ENCODE results near the gene SORCS2.

DNA sequence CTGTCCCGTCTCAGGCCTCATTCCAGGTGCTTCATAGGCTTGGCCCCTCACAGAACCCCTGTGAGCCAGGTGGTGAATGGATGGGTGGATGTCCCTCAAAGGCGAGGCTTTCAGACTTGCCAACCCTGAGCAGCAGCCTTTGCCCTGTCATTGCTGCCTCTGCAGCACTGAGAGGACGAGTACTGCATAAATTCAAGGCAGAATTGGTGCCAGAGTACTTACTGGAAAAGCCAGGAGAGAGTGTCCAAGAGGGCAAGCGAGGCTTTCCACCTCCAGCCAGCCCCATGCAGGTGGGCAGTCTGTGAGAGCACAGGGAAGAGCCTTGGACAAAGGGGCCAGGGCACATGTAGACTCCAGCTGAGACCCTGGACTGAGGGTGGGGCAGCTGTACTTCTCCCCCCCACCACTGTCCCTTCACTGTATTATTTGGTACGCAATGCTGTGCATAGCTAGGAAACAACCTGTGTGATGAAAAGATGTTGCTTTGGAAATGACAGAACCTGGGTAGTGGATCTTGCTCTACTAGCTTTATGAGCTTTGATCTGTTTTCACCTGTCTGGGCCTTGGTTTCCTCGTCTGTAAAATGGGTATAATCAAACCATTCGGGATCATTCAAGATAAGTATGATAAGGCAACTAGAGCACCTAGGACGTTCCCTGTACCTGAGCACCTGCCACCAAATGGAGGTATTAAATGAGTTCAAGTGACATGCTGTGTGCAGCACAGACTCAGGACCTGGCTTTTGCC lies 467.3 kb downstream of the SORCS2 start:
- TF ChIP-seq, protein P1, sequence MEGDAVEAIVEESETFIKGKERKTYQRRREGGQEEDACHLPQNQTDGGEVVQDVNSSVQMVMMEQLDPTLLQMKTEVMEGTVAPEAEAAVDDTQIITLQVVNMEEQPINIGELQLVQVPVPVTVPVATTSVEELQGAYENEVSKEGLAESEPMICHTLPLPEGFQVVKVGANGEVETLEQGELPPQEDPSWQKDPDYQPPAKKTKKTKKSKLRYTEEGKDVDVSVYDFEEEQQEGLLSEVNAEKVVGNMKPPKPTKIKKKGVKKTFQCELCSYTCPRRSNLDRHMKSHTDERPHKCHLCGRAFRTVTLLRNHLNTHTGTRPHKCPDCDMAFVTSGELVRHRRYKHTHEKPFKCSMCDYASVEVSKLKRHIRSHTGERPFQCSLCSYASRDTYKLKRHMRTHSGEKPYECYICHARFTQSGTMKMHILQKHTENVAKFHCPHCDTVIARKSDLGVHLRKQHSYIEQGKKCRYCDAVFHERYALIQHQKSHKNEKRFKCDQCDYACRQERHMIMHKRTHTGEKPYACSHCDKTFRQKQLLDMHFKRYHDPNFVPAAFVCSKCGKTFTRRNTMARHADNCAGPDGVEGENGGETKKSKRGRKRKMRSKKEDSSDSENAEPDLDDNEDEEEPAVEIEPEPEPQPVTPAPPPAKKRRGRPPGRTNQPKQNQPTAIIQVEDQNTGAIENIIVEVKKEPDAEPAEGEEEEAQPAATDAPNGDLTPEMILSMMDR (IDR thresholded peaks at IDR 0.05; ENCODE audit: borderline replicate concordance, extremely low read depth, low read length, poor library complexity, severe bottlenecking) = no peak
- no peak for TF ChIP-seq EZH2 (IDR thresholded peaks at IDR 0.05; ENCODE audit: borderline replicate concordance, low read depth, low read length, severe bottlenecking)
